Fibroblast of lung (primary cell): ENCODE results near the gene SPECC1L. TPM values are rescaled to one million over a fixed set of nuclear protein-coding genes. Genes with fewer than 3 reads are reported as not detected.

ENCODE experiments used
- DNase-seq, 2 donors: peaks; one replicate each; pipeline versions ENCODE4 v3.0.0 to v3.0.0-alpha.2; 2010; ENCODE audit warnings: low read depth in 2 of 2
- H2AFZ ChIP-seq: 2 replicates; pipeline ENCODE4 v1.5.1; 2012; ENCODE audit warnings: low read length, control low read depth, inconsistent platforms
- H3K27ac ChIP-seq: 2 replicates; pipeline ENCODE4 v1.5.1; 2011; ENCODE audit warnings: low read length, control low read depth; ENCODE audit not compliant: insufficient read depth
- H3K27me3 ChIP-seq: 2 replicates; pipeline ENCODE4 v1.5.1; 2011; ENCODE audit warnings: mild to moderate bottlenecking, low read length; ENCODE audit not compliant: control insufficient read depth, insufficient read depth
- H3K36me3 ChIP-seq: 2 replicates; pipeline ENCODE4 v1.5.1; 2011; ENCODE audit warnings: low read length; ENCODE audit not compliant: control insufficient read depth, insufficient read depth
- H3K4me1 ChIP-seq: 2 replicates; pipeline ENCODE4 v1.5.1; 2011; ENCODE audit warnings: low read length; ENCODE audit not compliant: control insufficient read depth, insufficient read depth; ENCODE audit errors: extremely low read depth
- H3K4me2 ChIP-seq: 2 replicates; pipeline ENCODE4 v1.5.1; 2011; ENCODE audit warnings: low read length, control low read depth; ENCODE audit not compliant: insufficient read depth; ENCODE audit errors: extremely low read depth
- H3K4me3 ChIP-seq, 4 experiments: fragments of 200-600 bp in 1 of 4; sonication (generic) in 1 of 4; replicated peaks in 1 of 4; 2 replicates each; pipeline ENCODE4 v1.5.1; 2011 to 2016; ENCODE audit warnings: low read length in 4 of 4, low read depth in 3 of 4, mild to moderate bottlenecking in 3 of 4, control low read depth in 2 of 4, inconsistent platforms in 1 of 4, mixed read lengths in 1 of 4; ENCODE audit not compliant: insufficient read depth in 1 of 4; ENCODE audit errors: control extremely low read depth in 1 of 4
- H3K79me2 ChIP-seq: 2 replicates; pipeline ENCODE4 v1.5.1; 2012; ENCODE audit warnings: mild to moderate bottlenecking, low read length, inconsistent platforms; ENCODE audit not compliant: control insufficient read depth, insufficient read depth
- H3K9ac ChIP-seq: 2 replicates; pipeline ENCODE4 v1.5.1; 2011; ENCODE audit warnings: mild to moderate bottlenecking, low read length, control low read depth; ENCODE audit not compliant: insufficient read depth
- H3K9me3 ChIP-seq: 2 replicates; pipeline ENCODE4 v1.5.1; 2012; ENCODE audit warnings: low read depth, low read length; ENCODE audit not compliant: control insufficient read depth, insufficient read depth
- H4K20me1 ChIP-seq: 2 replicates; pipeline ENCODE4 v1.5.1; 2011; ENCODE audit warnings: low read length; ENCODE audit not compliant: control insufficient read depth, insufficient read depth; ENCODE audit errors: extremely low read depth
- EZH2 ChIP-seq: IDR thresholded peaks from 2 replicates; pipeline ENCODE4 v1.5.1; 2012; ENCODE audit warnings: low read length, control low read depth, mild to moderate bottlenecking; ENCODE audit errors: missing control alignments
- polyA plus RNA-seq, 2 donors: library from polyadenylated mRNA; depleted of rRNA in 1 of 2; stranded (reverse) in 1 of 2; unstranded in 1 of 2; fragments of >200 nt; gene quantifications; 2 replicates each; pipeline ENCODE4 v1.2.1, GENCODE V29; 2011 to 2012; ENCODE audit warnings: missing spikeins in 1 of 2
- total RNA-seq: library from RNA; depleted of rRNA; stranded (reverse); fragments of >200 nt; gene quantifications from 2 replicates; pipeline ENCODE4 v1.2.1, GENCODE V29; 2014
- TF ChIP-seq, protein P1 (sequence below), 2 donors: IDR thresholded peaks in 1 of 2; conservative IDR thresholded peaks in 1 of 2; 1 replicate in 1 of 2; 2 replicates in 1 of 2; pipeline ENCODE4 v1.5.1; 2011 to 2012; ENCODE audit warnings: low read length in 2 of 2, control low read depth in 1 of 2, inconsistent platforms in 1 of 2, low read depth in 1 of 2, mild to moderate bottlenecking in 1 of 2

SPECC1L gene
- total and polyA plus RNA-seq, 2 donors (not counting 1 experiment from before 2014, with no cell fraction given): 40.3 to 46.2 TPM

DNA sequence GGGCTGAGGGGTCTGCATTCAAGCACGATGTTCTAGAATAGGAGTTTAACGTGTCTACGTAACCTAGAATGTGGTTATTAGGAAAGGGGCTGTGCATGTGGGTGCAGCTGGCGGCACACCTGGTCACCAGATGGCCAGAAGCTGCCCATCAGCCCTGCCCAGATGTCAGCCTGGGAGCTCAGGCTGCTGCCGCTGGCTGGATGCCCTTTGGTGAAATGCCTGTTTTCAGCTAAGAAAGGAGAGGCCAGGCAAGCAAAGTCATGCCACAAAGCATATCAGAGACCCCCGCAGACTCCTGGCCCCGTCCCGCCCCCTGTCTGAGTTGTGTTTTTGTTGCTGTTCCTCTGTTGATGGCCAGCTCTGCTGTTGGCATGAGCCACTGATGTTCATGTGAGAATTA is 145.5 kb downstream of the SPECC1L start:
- no peak for DNase-seq
- no peaks in the 10 kb centered on the region for H4K20me1 ChIP-seq
- no peak overlapping the region for H3K4me3 ChIP-seq
- no peak overlapping the region for H3K27ac ChIP-seq
- TF ChIP-seq, protein P1, sequence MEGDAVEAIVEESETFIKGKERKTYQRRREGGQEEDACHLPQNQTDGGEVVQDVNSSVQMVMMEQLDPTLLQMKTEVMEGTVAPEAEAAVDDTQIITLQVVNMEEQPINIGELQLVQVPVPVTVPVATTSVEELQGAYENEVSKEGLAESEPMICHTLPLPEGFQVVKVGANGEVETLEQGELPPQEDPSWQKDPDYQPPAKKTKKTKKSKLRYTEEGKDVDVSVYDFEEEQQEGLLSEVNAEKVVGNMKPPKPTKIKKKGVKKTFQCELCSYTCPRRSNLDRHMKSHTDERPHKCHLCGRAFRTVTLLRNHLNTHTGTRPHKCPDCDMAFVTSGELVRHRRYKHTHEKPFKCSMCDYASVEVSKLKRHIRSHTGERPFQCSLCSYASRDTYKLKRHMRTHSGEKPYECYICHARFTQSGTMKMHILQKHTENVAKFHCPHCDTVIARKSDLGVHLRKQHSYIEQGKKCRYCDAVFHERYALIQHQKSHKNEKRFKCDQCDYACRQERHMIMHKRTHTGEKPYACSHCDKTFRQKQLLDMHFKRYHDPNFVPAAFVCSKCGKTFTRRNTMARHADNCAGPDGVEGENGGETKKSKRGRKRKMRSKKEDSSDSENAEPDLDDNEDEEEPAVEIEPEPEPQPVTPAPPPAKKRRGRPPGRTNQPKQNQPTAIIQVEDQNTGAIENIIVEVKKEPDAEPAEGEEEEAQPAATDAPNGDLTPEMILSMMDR (conservative IDR thresholded peaks at IDR 0.05 in 1 of 2, IDR thresholded peaks at IDR 0.05 in 1 of 2; ENCODE audit: low read depth in 1 of 2, low read length in 2 of 2): no peak
- TF ChIP-seq EZH2: no peak
- H3K4me2 ChIP-seq: no peak overlapping the region
- H2AFZ ChIP-seq: no peak overlapping the region
- H3K4me1 ChIP-seq: peaks cover 8% of the 10 kb centered on the region
- H3K9ac ChIP-seq: no peak overlapping the region
- peaks cover 13% of the 10 kb centered on the region for H3K36me3 ChIP-seq
- H3K9me3 ChIP-seq: no peaks in the 10 kb centered on the region
- H3K79me2 ChIP-seq: no peaks in the 10 kb centered on the region
- H3K27me3 ChIP-seq: no peaks in the 10 kb centered on the region

DNA sequence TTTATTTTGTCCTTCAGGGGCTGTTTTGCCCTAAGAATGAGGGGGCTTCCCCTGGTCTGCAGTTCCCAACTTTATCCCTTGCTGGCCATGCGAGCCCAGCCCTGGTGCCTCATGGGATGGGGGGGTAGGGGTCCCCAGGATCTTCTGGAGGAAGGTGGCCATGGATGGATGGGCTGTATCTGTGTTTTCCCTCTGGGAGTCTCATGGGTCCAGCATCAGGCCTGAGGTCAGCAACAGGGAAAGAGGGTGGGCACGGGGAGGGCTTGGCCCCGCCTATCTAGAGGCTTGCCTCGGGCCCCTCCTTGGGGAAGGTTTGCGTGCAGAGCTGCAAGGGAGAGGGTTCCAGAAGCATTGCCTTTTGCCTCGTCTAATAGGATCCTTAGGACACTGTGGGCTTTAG is 146.0 kb downstream of the SPECC1L start:
- no peaks in the 10 kb centered on the region for H3K79me2 ChIP-seq
- H3K9me3 ChIP-seq: no peaks in the 10 kb centered on the region
- H3K4me3 ChIP-seq: no peak overlapping the region
- H3K36me3 ChIP-seq: peaks cover 13% of the 10 kb centered on the region
- H4K20me1 ChIP-seq: no peaks in the 10 kb centered on the region
- H3K9ac ChIP-seq: no peak overlapping the region
- no peak overlapping the region for H2AFZ ChIP-seq
- H3K4me2 ChIP-seq: no peak overlapping the region
- H3K27me3 ChIP-seq: no peaks in the 10 kb centered on the region
- TF ChIP-seq EZH2: no peak
- TF ChIP-seq, protein P1 (conservative IDR thresholded peaks at IDR 0.05 in 1 of 2, IDR thresholded peaks at IDR 0.05 in 1 of 2; ENCODE audit: low read depth in 1 of 2, low read length in 2 of 2): no peak
- DNase-seq: no peak
- H3K4me1 ChIP-seq: peaks cover 8% of the 10 kb centered on the region
- no peak overlapping the region for H3K27ac ChIP-seq

DNA sequence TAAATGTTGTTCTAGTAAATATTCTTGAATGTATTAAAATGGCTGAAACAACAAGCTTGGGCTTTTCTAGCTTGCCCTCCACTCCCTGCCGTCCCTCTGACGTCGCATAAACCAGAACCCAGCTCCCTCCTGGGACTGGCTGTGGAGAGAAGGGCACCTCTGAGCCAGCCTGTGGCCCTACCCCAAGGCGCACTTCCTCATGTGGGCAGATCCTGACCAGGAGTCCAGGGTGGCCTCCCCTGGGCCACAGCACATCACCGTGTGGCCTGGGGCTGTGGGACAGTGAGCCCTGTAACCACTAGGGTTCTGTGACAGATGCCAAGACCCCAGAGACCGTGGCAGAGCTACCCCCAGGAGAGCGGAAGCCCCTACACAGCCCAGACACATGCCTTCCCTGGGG is 146.6 kb downstream of the SPECC1L start:
- H3K9ac ChIP-seq: no peak overlapping the region
- H3K4me2 ChIP-seq: no peak overlapping the region
- TF ChIP-seq, protein P1 (conservative IDR thresholded peaks at IDR 0.05 in 1 of 2, IDR thresholded peaks at IDR 0.05 in 1 of 2; ENCODE audit: low read depth in 1 of 2, low read length in 2 of 2): no peak
- H3K36me3 ChIP-seq: peaks cover 12% of the 10 kb centered on the region
- H4K20me1 ChIP-seq: no peaks in the 10 kb centered on the region
- no peak overlapping the region for H2AFZ ChIP-seq
- H3K27ac ChIP-seq: no peak overlapping the region
- H3K27me3 ChIP-seq: no peaks in the 10 kb centered on the region
- no peaks in the 10 kb centered on the region for H3K79me2 ChIP-seq
- DNase-seq: no peak
- H3K4me3 ChIP-seq: no peak overlapping the region
- H3K9me3 ChIP-seq: no peaks in the 10 kb centered on the region
- H3K4me1 ChIP-seq: peaks cover 8% of the 10 kb centered on the region
